GM18867 (cell line): ENCODE results near the gene LRRN2.
A peak's percentile ranks its signal among the peaks of the same experiment; 100 is the strongest.
"Not testable (repeated sequence)": the region's sequence is repeated elsewhere in the genome, so short reads cannot be mapped to it uniquely, and the experiment has no call there.

Source experiments
- ATAC-seq: cut with Tn5 transposase; IDR thresholded peaks from one replicate; pipeline ENCODE4 v1.9.1; 2021; ENCODE audit warnings: mild to moderate bottlenecking, moderate library complexity; ENCODE audit not compliant: unreplicated experiment

Gene LRRN2

GRCh38 chr1:204685236-204686006 is at the start of gene LRRN2:
TSS of gene LRRN2 (minus strand) at chr1:204685738. CDS start at chr1:204619992, 65,746 bp downstream.
- no peak for ATAC-seq

GRCh38 chr1:204735042-204735441 is 49.5 kb upstream of the LRRN2 start:
- ATAC-seq: no peak

- no peak for ATAC-seq
These were observed 48.5 kb upstream of the LRRN2 start for GRCh38 chr1:204733869-204734596.

GRCh38 chr1:204733289-204733688 is 47.8 kb upstream of the LRRN2 start:
- no peak for ATAC-seq

- no peak for ATAC-seq
These were observed 46.5 kb upstream of the LRRN2 start for GRCh38 chr1:204731985-204732575.

- no peak for ATAC-seq
These were observed 46.0 kb upstream of the LRRN2 start for GRCh38 chr1:204731509-204731908.

GRCh38 chr1:204730826-204731459 is 45.4 kb upstream of the LRRN2 start:
- no peak for ATAC-seq

GRCh38 chr1:204729516-204729915 is 44.0 kb upstream of the LRRN2 start:
- no peak for ATAC-seq

- no peak for ATAC-seq
These were observed 42.9 kb upstream of the LRRN2 start for GRCh38 chr1:204728456-204728855.

- no peak for ATAC-seq
These were observed 42.5 kb upstream of the LRRN2 start for GRCh38 chr1:204728045-204728444.

- not testable (repeated sequence) for ATAC-seq
These were observed 41.9 kb upstream of the LRRN2 start for GRCh38 chr1:204727438-204727837.

- no peak for ATAC-seq
These were observed 40.9 kb upstream of the LRRN2 start for GRCh38 chr1:204726478-204726877.

GRCh38 chr1:204725821-204726448 is 40.4 kb upstream of the LRRN2 start:
- no peak for ATAC-seq

GRCh38 chr1:204723131-204723787 is 37.7 kb upstream of the LRRN2 start:
- peak; percentile 79 for ATAC-seq

GRCh38 chr1:204721373-204722055 is 36.0 kb upstream of the LRRN2 start:
- no peak for ATAC-seq

- no peak for ATAC-seq
These were observed 31.1 kb upstream of the LRRN2 start for GRCh38 chr1:204716660-204717059.

- ATAC-seq: peak; percentile 56
These were observed 29.4 kb upstream of the LRRN2 start for GRCh38 chr1:204714861-204715511.

GRCh38 chr1:204714194-204714860 is 28.8 kb upstream of the LRRN2 start:
- no peak for ATAC-seq

GRCh38 chr1:204713541-204713940 is 28.0 kb upstream of the LRRN2 start:
- ATAC-seq: no peak
